GM13976 (cell line): Measurements from ENCODE around the gene THUMPD3.

ENCODE experiments used
- DNase-seq: peaks from one replicate; pipeline ENCODE4 v3.0.0; 2012; ENCODE audit warnings: low spot score
- in situ Hi-C: fragments of 300-500 bp; cut with MboI; formaldehyde crosslinking; loops from one replicate; pipeline ENCODE4 v1.12.0; 2022; ENCODE audit warnings: low sequenced_read_pairs, mixed read lengths, inconsistent platforms; ENCODE audit not compliant: unreplicated experiment
- TF ChIP-seq, protein P1 (sequence below): IDR thresholded peaks from 2 replicates; pipeline ENCODE4 v1.5.1; 2012; ENCODE audit warnings: borderline replicate concordance, mild to moderate bottlenecking; ENCODE audit not compliant: insufficient read depth; ENCODE audit errors: extremely low read depth, missing control alignments, control extremely low read depth

Gene THUMPD3

DNA sequence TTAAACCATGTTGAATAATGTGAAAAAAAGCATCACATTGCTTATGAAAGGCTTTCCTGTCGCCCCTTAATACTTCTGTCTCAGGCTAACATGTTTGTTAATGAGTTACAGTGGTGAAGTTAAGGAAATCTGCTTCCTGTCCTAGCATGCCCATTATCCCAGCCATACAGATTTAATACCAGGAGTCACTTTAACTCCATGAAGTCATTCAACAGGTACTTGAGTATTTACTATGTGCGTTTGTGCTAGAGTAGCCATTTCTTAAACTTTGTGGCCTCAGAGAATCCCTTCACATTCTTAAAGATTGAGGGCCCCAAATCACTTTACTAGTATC lies 24.4 kb downstream of the THUMPD3 start:
- in situ Hi-C loops, result no loop called here
- TF ChIP-seq, protein P1, sequence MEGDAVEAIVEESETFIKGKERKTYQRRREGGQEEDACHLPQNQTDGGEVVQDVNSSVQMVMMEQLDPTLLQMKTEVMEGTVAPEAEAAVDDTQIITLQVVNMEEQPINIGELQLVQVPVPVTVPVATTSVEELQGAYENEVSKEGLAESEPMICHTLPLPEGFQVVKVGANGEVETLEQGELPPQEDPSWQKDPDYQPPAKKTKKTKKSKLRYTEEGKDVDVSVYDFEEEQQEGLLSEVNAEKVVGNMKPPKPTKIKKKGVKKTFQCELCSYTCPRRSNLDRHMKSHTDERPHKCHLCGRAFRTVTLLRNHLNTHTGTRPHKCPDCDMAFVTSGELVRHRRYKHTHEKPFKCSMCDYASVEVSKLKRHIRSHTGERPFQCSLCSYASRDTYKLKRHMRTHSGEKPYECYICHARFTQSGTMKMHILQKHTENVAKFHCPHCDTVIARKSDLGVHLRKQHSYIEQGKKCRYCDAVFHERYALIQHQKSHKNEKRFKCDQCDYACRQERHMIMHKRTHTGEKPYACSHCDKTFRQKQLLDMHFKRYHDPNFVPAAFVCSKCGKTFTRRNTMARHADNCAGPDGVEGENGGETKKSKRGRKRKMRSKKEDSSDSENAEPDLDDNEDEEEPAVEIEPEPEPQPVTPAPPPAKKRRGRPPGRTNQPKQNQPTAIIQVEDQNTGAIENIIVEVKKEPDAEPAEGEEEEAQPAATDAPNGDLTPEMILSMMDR, result no peak
- no peak for DNase-seq

DNA sequence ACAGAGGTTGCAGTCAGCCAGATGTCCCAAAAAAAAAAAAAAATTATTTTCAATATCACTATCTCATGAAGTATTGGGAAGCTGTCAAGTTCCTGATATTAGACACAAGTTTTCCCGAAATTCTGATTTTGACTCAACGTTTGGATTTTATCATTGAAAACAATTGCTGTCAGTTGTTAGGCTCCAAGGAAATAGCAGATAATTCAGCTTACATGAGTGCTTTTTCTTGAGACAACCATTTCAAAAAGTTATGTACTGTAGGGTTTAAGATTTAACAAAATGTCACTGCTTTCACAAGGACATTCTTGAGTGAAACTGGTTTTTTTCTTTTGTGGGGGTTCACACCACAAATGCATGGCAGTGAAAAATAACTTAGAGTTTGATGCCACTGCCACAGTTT lies 25.3 kb downstream of the THUMPD3 start:
- in situ Hi-C loops, result no loop called here
- no peak for DNase-seq
- TF ChIP-seq, protein P1, result no peak

DNA sequence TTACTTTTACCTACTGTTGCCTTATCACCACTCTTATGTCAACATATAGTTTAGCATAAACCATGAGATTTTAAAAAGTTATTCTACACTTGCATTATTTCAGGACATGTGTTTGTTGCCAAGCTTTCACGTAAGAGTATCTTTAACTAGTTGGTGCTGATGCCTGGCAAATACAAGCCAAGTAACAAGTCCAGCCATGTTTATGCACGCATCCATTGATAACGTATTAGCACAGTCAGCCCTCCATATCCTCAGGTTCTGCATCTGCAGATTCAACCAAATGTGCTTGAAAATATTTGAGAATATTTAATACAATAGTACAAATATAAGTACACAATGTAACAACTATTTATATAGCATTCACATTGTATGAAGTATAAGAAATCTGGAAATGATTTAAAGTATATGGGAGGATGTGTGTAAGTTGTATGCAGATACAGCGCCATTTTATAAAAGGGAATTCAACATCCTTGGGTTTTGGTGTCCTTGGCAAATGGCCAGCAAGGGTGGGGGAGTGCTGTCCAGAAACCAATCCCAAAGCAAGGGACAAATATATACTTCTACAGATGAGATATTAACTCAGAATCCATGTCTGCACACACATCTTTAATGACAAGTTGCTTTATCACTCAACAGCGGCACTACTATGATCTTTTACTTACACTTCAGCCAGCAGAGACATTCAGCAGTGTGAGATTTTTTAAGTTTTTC lies 25.9 kb downstream of the THUMPD3 start:
- in situ Hi-C loops, result no loop called here
- DNase-seq, result no peak

DNA sequence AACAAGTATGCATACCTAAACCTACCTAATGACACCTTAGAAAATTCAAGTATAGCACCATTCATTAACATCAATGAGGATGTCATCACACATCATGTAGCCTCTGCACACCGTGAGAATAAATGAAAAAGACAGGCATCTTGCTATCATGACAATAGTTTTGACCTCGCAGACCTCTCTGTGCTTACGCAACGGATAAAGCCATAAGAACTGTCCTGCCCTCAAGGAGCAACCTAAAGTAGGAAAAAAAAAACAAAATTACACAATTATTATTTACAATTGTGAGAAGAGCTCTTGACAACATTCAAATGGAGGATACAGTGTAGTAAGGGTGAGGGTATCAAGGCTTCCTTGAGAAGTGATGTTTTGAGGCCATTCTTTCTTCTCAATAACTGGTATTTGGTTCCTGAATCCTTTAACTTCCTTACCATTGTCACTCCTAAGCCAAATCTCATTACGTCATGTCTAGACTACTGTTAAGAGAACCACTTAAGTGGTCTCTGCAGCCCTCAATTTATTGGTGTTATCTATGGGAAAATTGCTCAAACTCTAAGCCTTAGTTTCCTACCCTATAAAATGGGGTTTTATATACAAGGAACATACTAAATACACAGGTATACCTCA lies 27.5 kb downstream of the THUMPD3 start:
- in situ Hi-C loops, result no loop called here
- TF ChIP-seq, protein P1, result no peak
- DNase-seq, result no peak

More for the DNA sequence above, 25.9 kb downstream of the THUMPD3 start:
- TF ChIP-seq, protein P1, result no peak

DNA sequence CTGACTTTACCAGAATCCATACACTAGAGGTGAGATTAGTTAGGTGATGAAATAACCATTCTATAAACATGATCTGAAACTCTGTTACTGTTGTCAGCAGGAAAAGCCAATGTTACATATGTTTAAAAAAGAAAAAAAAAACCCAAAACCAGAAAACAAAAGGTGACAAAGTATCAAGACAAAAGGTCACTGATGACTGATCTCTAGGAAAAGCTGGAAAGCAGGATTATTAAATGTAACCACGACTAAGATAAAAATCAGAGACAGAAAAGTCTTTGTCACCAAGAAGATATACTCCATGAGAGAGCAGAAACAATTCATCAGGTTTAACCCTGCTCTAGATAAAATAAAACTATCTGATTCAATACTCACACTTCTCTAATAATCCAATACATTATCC lies 29.2 kb downstream of the THUMPD3 start:
- TF ChIP-seq, protein P1, result no peak
- DNase-seq, result no peak
- in situ Hi-C loops, result no loop called here

DNA sequence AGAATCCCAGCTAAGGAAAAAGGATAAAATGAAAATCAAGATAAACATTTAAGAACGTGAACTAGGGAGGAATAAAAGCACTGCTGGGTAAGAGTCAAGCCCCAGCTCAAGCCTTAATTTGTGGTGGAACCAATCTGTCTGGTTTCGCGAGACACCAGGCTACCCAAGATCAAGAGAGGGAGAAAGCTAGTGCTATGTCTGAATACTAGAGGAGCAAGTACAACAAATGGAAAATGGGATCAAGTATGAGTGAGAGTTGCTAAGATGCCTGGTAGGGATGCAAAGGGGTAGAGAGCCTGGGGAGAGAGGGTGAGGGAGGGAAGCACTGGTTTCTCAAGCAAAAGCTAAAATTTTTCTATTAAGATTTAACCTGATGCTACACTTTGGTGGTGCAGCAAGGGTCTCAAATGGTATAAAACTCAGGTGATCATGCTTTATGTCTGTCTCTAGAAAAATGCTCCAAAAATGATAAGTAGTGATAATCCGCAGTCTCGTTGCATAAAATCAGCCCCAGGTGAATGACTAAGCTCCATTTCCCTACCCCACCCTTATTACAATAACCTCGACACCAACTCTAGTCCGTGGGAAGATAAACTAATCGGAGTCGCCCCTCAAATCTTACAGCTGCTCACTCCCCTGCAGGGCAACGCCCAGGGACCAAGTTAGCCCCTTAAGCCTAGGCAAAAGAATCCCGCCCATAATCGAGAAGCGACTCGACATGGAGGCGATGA lies 32.9 kb downstream of the THUMPD3 start:
- DNase-seq, result no peak
- in situ Hi-C loops, result no loop called here
- TF ChIP-seq, protein P1, result no peak
